H9 (cell line): ENCODE results near the gene FYN. TPM values are rescaled to one million over a fixed set of nuclear protein-coding genes. Genes with fewer than 3 reads are reported as not detected.

Experiments
- DNase-seq: peaks from one replicate; pipeline ENCODE4 v3.0.0-alpha.2; 2017
- H2AFZ ChIP-seq: one replicate; pipeline ENCODE4 v1.6.1; 2013; ENCODE audit warnings: mild to moderate bottlenecking, low read length, control low read depth, moderate library complexity
- H2AK5ac ChIP-seq: 2 replicates; pipeline ENCODE4 v1.6.1; 2013; ENCODE audit warnings: low read length, control low read depth, mixed read lengths; ENCODE audit not compliant: insufficient read length
- H2BK120ac ChIP-seq: one replicate; pipeline ENCODE4 v1.6.1; 2013; ENCODE audit warnings: low read depth, mild to moderate bottlenecking, low read length, control low read depth, inconsistent platforms; ENCODE audit not compliant: poor library complexity, severe bottlenecking
- H2BK12ac ChIP-seq: 2 replicates; pipeline ENCODE4 v1.6.1; 2013; ENCODE audit warnings: low read length, control low read depth, mixed read lengths, low read depth; ENCODE audit not compliant: insufficient read length
- H2BK15ac ChIP-seq: 2 replicates; pipeline ENCODE4 v1.6.1; 2013; ENCODE audit warnings: low read depth, low read length, control low read depth
- H2BK20ac ChIP-seq: one replicate; pipeline ENCODE4 v1.6.1; 2013; ENCODE audit warnings: low read depth, mild to moderate bottlenecking, low read length, control low read depth, inconsistent platforms; ENCODE audit not compliant: poor library complexity, severe bottlenecking
- H2BK5ac ChIP-seq: 2 replicates; pipeline ENCODE4 v1.6.1; 2013; ENCODE audit warnings: low read length, control low read depth, mixed read lengths; ENCODE audit not compliant: insufficient read length
- H3K14ac ChIP-seq: 2 replicates; pipeline ENCODE4 v1.6.1; 2013; ENCODE audit warnings: low read length, control low read depth; ENCODE audit not compliant: insufficient read depth
- H3K18ac ChIP-seq: 2 replicates; pipeline ENCODE4 v1.6.1; 2013; ENCODE audit warnings: low read depth, mild to moderate bottlenecking, mixed read lengths, low read length, control low read depth; ENCODE audit not compliant: insufficient read length
- H3K23ac ChIP-seq: 2 replicates; pipeline ENCODE4 v1.6.1; 2013; ENCODE audit warnings: low read length, control low read depth, mixed read lengths, low read depth; ENCODE audit not compliant: insufficient read length
- H3K23me2 ChIP-seq: 2 replicates; pipeline ENCODE4 v1.6.1; 2013; ENCODE audit warnings: low read depth, mild to moderate bottlenecking, mixed read lengths, low read length, control low read depth; ENCODE audit not compliant: insufficient read length, poor library complexity, severe bottlenecking
- H3K27ac ChIP-seq: 2 replicates; pipeline ENCODE4 v1.5.1; 2013; ENCODE audit warnings: low read length, control low read depth, mixed read lengths, low read depth; ENCODE audit not compliant: insufficient read length
- H3K27me3 ChIP-seq: 2 replicates; pipeline ENCODE4 v1.6.1; 2013; ENCODE audit warnings: low read length, control low read depth, inconsistent platforms; ENCODE audit not compliant: insufficient read depth
- H3K4ac ChIP-seq: 2 replicates; pipeline ENCODE4 v1.6.1; 2013; ENCODE audit warnings: low read depth, mild to moderate bottlenecking, control low read depth, inconsistent platforms, low read length, moderate library complexity
- H3K4me1 ChIP-seq: 2 replicates; pipeline ENCODE4 v1.6.1; 2013; ENCODE audit warnings: low read length, control low read depth, inconsistent platforms; ENCODE audit not compliant: insufficient read depth
- H3K4me2 ChIP-seq: 2 replicates; pipeline ENCODE4 v1.6.1; 2013; ENCODE audit warnings: low read length, control low read depth, mixed read lengths; ENCODE audit not compliant: insufficient read length, insufficient read depth
- H3K56ac ChIP-seq: 2 replicates; pipeline ENCODE4 v1.6.1; 2013; ENCODE audit warnings: low read depth, mild to moderate bottlenecking, mixed read lengths, low read length, control low read depth; ENCODE audit not compliant: insufficient read length
- H3K79me1 ChIP-seq: 2 replicates; pipeline ENCODE4 v1.6.1; 2013; ENCODE audit warnings: low read depth, mild to moderate bottlenecking, moderate library complexity, low read length, control low read depth, inconsistent platforms; ENCODE audit not compliant: insufficient read depth, poor library complexity, severe bottlenecking
- H3K79me2 ChIP-seq: 2 replicates; pipeline ENCODE4 v1.6.1; 2013; ENCODE audit warnings: low read length, control low read depth, inconsistent platforms; ENCODE audit not compliant: insufficient read depth
- H3K9ac ChIP-seq: 2 replicates; pipeline ENCODE4 v1.6.1; 2013; ENCODE audit warnings: low read length, control low read depth, mixed read lengths; ENCODE audit not compliant: insufficient read length; ENCODE audit errors: extremely low read depth
- H3K9me3 ChIP-seq: one replicate; pipeline ENCODE4 v1.6.1; 2013; ENCODE audit warnings: low read depth, low read length, inconsistent platforms; ENCODE audit not compliant: control insufficient read depth
- H3T11ph ChIP-seq: one replicate; pipeline ENCODE4 v1.6.1; 2013; ENCODE audit warnings: mild to moderate bottlenecking, low read length, control low read depth, inconsistent platforms
- H4K20me1 ChIP-seq: one replicate; pipeline ENCODE4 v1.6.1; 2013; ENCODE audit not compliant: control insufficient read depth, insufficient read length, insufficient read depth
- H4K5ac ChIP-seq: 2 replicates; pipeline ENCODE4 v1.6.1; 2013; ENCODE audit warnings: low read depth, mild to moderate bottlenecking, mixed read lengths, low read length, control low read depth; ENCODE audit not compliant: insufficient read length
- H4K8ac ChIP-seq: replicated peaks from 2 replicates; pipeline ENCODE4 v1.6.1; 2013; ENCODE audit warnings: low read length, control low read depth, mixed read lengths, low read depth; ENCODE audit not compliant: insufficient read length
- H4K91ac ChIP-seq: 2 replicates; pipeline ENCODE4 v1.6.1; 2013; ENCODE audit warnings: low read depth, mild to moderate bottlenecking, moderate library complexity, mixed read lengths, low read length, control low read depth; ENCODE audit not compliant: insufficient read length
- H3K27ac Mint-ChIP-seq, 3 experiments: 2 replicates in 2 of 3; 3 replicates in 1 of 3; pipeline ENCODE4 v1.8.0; 2020 to 2021; ENCODE audit warnings: mixed read lengths in 3 of 3, mild to moderate bottlenecking in 1 of 3, moderate library complexity in 1 of 3
- H3K27me3 Mint-ChIP-seq: 2 replicates; pipeline ENCODE4 v1.8.0; 2021; ENCODE audit warnings: low read depth, mild to moderate bottlenecking, moderate library complexity, mixed read lengths
- H3K36me3 Mint-ChIP-seq, 3 experiments: 2 replicates in 2 of 3; 3 replicates in 1 of 3; pipeline ENCODE4 v1.8.0; 2020 to 2021; ENCODE audit warnings: low read depth in 3 of 3, mixed read lengths in 3 of 3; ENCODE audit not compliant: insufficient read depth in 1 of 3
- H3K4me1 Mint-ChIP-seq, 2 experiments: 2 replicates each; pipeline ENCODE4 v1.8.0; 2020; ENCODE audit warnings: mixed read lengths in 2 of 2
- H3K4me3 Mint-ChIP-seq, 2 experiments: 2 replicates in 1 of 2; 3 replicates in 1 of 2; pipeline ENCODE4 v1.8.0; 2020 to 2021; ENCODE audit warnings: mild to moderate bottlenecking in 2 of 2, mixed read lengths in 2 of 2, moderate library complexity in 1 of 2
- H3K9me3 Mint-ChIP-seq, 2 experiments: 2 replicates in 1 of 2; 3 replicates in 1 of 2; pipeline ENCODE4 v1.8.0; 2020; ENCODE audit warnings: mild to moderate bottlenecking in 2 of 2, mixed read lengths in 2 of 2, moderate library complexity in 1 of 2
- CTCF ChIP-seq: fragments of 200-600 bp; sonication (generic); conservative IDR thresholded peaks from 3 replicates; pipeline ENCODE4 v1.8.0; 2021; ENCODE audit warnings: antibody characterized with exemption, mild to moderate bottlenecking
- WGBS: extraction: QIAGEN DNeasy Blood & Tissue Kit; methylation state at CpG from one replicate; pipeline ENCODE4 v1.1.7; 2013; ENCODE audit warnings: missing lambda C conversion rate, low lambda C conversion rate, mixed read lengths; ENCODE audit not compliant: insufficient read length; ENCODE audit errors: extremely low coverage; 5-methylcytosine and 5-hydroxymethylcytosine counted together
- total RNA-seq: library from RNA; stranded (reverse); gene quantifications from 2 replicates; pipeline ENCODE4 v1.2.1, GENCODE V29; 2021

Gene FYN
- total RNA-seq, 1 experiment from 2014 or later = 64.8 TPM

- Histone ChIP-seq H2AFZ (no peak overlapping the region), H4K5ac (no peak overlapping the region), H3K4ac (no peak overlapping the region), H4K91ac (no peak overlapping the region), H4K20me1 (no peaks in the 10 kb centered on the region), H4K8ac (no peak overlapping the region), H3K56ac (no peak overlapping the region), H3K79me2 (no peaks in the 10 kb centered on the region), H3K9ac (no peak overlapping the region), H2BK12ac (no peak overlapping the region), H3K4me2 (no peak overlapping the region), H3K4me1 (peaks cover 2% of the 10 kb centered on the region; the same call in 1 of the 2 replicates), H2BK15ac (no peak overlapping the region), H3T11ph (no peak overlapping the region), H2BK20ac (no peak overlapping the region), H3K23ac (no peak overlapping the region), H3K18ac (no peak overlapping the region), H3K23me2 (no peaks in the 10 kb centered on the region), H3K79me1 (no peaks in the 10 kb centered on the region), H2BK5ac (no peak overlapping the region), H2AK5ac (no peak overlapping the region), H3K9me3 (no peaks in the 10 kb centered on the region), H3K27ac (no peak overlapping the region), H2BK120ac (no peak overlapping the region), H3K27me3 (no peaks in the 10 kb centered on the region), H3K14ac (no peak overlapping the region)
- H3K27me3 Mint-ChIP-seq = peaks cover 1% of the 10 kb centered on the region; the same call in 1 of the 2 replicates
- no peak for DNase-seq
- no CpG with 5 or more reads among the region's 2 CpGs for WGBS
- peaks cover 0 to 5% of the 10 kb centered on the region in 2 experiments; a peak in 2 of 5 replicates for H3K9me3 Mint-ChIP-seq
- no peak overlapping the region for H3K27ac Mint-ChIP-seq
- no peak overlapping the region for H3K4me3 Mint-ChIP-seq
- TF ChIP-seq CTCF = no peak
- peaks cover 0 to 8% (median 0%) of the 10 kb centered on the region in 3 experiments; a peak in 2 of 7 replicates for H3K36me3 Mint-ChIP-seq
- H3K4me1 Mint-ChIP-seq = peaks cover 18 to 19% of the 10 kb centered on the region in 2 experiments
Observed at GRCh38 chr6:111912904-111913303, 39.7 kb upstream of the FYN start.
